AG08396 (cell line): ENCODE data around the gene ECHDC3.

Source experiments
- DNase-seq: peaks from one replicate; pipeline ENCODE4 v3.0.0; 2012; ENCODE audit warnings: low spot score, mixed read lengths

Gene ECHDC3

GRCh38 chr10:11754173-11754572 is 12.0 kb downstream of the ECHDC3 start:
- DNase-seq: no peak

GRCh38 chr10:11754620-11755019 is 12.4 kb downstream of the ECHDC3 start:
- no peak for DNase-seq

GRCh38 chr10:11755512-11756263 is 13.5 kb downstream of the ECHDC3 start:
- no peak for DNase-seq

DNA sequence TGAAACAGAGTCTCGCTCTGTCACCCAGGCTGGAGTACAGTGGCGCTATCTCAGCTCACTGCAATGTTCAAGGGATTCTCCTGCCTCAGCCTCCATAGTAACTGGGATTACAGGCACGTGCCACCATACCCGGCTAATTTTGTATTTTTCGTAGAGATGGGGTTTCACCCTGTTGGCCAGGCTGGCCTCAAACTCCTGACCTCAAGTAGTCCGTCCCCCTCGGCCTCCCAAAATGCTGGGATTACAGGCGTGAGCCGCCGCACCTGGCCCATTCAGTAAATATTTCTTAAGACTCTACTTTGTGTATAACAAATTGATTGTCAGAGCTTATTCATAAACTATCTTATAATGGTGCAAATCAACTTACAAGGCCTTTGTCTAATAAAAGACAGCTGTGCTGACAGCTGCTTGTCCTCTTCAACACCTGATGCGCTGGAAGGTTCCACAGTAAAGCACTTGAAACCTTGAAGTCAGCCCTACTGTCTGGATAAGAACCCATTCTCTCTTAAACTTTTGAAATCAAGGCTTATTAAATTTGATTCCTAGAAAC is 14.7 kb downstream of the ECHDC3 start:
- no peak for DNase-seq

GRCh38 chr10:11757454-11757820 is 15.3 kb downstream of the ECHDC3 start:
- peak; percentile 75 for DNase-seq

- DNase-seq: peak; percentile 87
Measured at GRCh38 chr10:11757821-11758463, 15.8 kb downstream of the ECHDC3 start.

DNA sequence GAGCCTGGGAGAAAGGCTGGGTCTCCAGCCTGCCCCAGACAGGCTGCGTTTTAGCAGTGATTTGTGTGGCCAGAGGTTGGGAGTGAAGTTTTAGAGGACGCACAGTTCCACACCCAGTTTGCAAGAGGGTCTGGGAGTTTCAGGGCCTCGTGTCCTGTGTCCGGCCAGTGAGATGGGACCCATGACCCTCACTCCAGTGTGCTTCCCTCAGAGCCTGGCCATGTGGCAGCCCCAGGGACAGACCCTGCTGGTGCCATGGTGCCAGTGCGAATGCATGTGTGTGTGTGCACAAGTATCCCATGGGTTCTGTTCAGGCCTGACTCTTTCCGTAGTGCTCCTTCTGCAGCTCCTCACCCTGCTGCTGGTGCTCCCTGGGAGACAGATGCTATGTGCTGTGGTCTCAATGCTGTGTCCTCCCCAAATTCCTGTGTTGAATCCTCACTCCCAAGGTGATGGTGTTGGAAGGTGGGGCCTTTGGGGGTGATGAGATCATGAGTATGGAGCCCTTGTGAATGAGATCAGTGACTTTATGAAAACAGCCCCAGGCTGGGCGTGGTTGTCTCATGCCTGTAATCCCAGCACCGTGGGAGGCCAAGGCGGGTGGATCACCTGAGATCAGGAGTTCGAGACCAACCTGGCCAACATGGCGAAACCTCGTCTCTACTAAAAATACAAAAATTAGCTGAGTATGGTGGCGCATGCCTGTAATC is 16.5 kb downstream of the ECHDC3 start:
- no peak for DNase-seq

GRCh38 chr10:11759347-11759746 is 17.2 kb downstream of the ECHDC3 start:
- DNase-seq: no peak

- DNase-seq: no peak
Measured at GRCh38 chr10:11760151-11760550, 18.0 kb downstream of the ECHDC3 start.

DNA sequence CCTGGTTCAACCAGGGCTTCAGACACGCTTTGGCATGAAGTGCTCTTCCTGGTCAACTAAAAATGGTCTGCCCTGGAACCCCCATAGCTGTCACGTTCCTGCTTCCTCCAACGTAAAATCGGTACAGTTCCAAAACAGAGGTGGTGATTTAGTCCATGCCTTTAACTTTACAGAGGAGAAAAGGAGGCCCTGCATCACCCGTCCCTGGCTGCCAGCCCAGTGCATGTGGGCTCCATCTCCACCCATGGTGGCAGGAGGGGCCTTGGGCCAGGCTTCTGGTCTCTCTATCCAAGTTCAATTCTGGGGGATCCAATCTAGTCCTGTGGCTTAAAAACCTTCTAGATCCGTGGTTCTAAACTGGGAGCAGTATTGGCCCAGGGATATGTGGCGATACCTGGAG is 18.7 kb downstream of the ECHDC3 start:
- no peak for DNase-seq

DNA sequence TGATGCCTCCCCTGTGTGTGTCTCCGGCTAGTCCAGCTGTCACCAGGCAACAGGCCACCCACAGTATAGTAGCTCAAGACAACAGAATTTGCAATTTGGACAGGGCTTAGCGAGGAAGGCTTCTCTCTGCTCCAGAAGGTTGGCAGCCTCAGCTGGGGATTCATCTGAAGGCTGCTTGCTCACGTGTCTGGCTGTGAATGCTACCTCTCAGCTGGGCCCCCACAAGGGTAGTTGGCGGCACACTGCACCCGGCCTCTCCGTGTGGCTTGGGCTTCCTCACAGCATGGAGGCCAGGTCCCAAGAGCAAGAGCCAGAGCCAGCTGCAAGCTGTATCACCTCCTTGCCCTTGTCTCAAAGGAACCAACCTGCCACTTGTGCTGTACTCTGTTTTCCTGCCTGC is 19.2 kb downstream of the ECHDC3 start:
- no peak for DNase-seq

- no peak for DNase-seq
Measured at GRCh38 chr10:11762706-11763500, 20.7 kb downstream of the ECHDC3 start.

DNA sequence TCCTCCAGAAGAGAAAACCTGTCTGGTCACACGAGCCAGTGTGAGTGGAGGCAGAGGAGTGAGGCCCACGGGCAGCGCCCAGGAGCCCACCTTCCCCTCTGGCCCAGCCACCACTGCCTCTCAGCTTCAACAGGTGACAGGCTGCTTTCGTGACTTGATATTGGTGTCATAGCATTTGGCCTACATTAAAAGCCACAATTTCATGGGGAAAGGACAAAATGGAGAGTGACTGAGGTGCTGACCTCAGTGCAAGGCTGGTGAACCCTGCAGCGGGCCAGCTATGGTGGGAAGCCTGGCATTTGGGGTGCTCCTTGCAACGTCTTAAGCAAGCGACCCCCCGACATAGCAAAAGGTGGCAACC is 21.3 kb downstream of the ECHDC3 start:
- DNase-seq: no peak

DNA sequence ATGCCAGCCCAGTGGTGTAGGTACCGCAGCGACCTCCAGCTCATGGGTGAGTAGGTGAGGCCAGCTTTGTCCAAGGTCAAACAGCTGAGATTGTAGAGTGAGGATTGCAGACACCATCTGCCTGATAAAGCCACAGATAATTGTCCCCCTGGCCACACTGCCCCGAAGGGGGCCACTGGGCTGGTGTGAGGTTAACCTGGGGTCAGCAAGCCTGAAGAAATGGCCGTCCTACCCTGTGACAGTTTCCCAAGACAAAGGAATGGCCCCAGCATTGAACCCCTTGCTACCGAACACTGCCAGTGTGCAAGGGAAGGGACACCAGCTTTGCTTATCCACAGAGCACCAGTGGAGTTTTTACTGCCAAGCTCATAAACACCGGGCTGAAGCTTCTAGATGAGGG is 23.0 kb downstream of the ECHDC3 start:
- DNase-seq: no peak

DNA sequence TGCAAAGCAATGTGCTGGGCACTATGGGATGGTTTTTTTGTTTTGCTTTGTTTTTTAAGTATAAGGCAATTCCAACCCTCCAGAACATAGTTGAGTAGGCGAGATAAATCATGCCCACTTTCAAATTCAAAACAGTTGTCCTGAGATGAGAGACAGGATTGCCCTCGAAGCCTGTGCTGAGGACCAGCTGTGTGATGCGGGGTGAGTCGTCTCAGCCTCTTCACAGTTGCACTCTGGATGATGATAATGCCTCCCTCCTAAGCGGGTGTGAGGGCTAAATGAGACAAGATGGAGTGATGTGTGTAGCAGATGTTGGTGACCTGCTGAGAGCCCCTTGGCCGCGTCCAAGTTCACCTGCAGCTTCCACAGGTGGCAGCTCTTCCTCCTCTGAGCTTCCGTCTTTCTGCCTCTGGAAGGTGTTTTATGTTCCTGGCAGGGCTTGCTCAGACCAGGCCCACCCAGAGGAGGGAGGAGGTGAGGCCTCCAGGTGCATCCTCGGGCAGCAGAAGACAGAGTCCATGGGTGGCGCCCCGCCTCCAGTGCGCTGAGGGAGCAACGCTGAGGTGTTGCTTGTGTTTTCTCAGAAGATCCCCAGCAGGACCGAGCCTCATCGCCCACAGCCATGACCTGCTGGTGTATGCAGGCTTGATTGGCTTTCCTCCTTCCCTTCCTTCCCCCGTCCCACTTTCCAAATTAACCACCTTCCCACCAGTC is 30.6 kb downstream of the ECHDC3 start:
- DNase-seq: no peak

- no peak for DNase-seq
Measured at GRCh38 chr10:11773761-11774441, 31.7 kb downstream of the ECHDC3 start.

DNA sequence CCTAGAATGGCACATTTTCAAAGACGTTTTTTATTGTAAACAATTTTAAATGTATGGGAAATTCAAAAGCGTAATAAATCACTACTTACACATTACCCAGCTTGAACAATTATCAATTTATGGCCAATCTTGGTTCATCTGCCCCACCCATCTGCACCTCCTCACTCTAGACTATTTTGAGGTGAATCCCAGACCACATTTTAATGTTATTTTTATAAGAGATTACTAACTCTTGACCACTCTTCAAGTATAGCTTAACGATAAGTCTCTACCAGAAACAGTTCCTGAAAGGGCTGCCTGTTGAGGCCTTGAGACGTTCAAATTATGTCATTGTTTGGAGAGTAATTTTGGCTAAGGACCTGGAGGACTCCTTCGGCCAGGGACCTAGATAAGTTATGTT is 33.2 kb downstream of the ECHDC3 start:
- no peak for DNase-seq

DNA sequence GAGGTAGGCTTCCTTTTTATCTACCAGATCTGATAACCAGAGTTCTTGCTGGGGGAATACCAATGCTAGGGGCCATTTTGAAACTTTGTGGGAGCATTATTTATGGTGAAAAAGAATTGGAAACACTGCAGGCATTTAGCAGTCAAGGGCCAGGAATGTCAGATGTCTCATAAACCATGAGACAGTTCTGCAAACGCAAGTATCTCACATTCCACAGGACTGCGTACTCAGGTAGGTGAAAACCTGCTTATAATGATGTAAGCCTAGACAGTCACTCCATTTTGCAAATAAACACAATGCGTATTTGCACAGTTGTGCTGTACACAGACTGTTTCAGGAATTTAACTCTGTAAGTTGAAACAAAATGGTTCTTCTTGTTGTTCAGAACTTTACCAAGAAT is 33.9 kb downstream of the ECHDC3 start:
- DNase-seq: no peak

- no peak for DNase-seq
Measured at GRCh38 chr10:11781114-11781513, 38.9 kb downstream of the ECHDC3 start.

DNA sequence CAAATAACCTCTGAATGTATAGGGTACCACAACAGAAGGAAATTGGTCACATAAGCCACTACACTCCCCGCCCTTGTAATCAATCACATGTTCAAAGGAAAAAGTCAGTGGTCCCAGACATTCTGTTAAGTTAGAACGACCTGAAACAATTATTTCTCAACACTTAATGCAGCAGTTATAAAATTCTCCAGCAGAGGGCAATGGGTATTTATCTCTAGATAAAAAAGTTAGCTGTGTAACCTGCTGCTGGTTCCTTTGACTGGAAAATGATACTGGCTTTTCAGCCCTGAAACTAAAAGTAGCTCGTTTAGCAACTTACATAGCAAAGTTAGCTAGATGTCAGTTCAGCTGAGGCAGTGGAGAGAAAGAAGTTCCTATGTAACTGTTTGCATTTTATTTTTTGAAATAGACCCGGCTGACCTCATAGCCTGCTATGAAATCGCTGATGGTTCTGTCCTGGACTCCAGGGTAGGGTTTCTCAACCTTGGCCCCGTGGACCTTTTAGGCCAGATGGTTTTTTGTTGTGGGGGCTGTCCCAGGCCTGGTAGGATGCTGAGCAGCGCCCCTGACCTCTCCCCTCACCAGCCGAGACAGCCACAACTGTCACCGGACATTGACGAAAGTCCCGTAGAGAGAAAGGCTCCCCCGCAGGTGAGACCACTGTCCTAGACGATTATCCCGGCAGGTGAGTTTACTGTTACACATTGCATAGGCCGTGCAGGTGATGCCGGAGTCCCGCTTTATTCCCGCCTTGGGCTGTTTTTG is 40.8 kb downstream of the ECHDC3 start:
- peak; percentile 55 for DNase-seq
